Subcutaneous adipose tissue (tissue), 4 donors: ENCODE measurements around the gene LLGL1. TPM values are rescaled to one million over a fixed set of nuclear protein-coding genes. Genes with fewer than 3 reads are reported as not detected.

Experiments used
- total RNA-seq, 4 donors: library from RNA; depleted of rRNA; stranded (reverse); fragments of >200 nt; gene quantifications; one replicate each; pipeline ENCODE4 v1.1.0, GENCODE V29; 2016
- TF ChIP-seq, protein P1 (sequence below): fragments of 450-650 bp; IDR thresholded peaks from one replicate; pipeline ENCODE4 v1.5.1; 2016; ENCODE audit warnings: low read depth, mild to moderate bottlenecking, control low read depth, antibody characterized with exemption, moderate library complexity

LLGL1 gene
- total RNA-seq, 4 donors from 2014 or later: 4.2 to 17.7 (median 13.6) TPM

DNA sequence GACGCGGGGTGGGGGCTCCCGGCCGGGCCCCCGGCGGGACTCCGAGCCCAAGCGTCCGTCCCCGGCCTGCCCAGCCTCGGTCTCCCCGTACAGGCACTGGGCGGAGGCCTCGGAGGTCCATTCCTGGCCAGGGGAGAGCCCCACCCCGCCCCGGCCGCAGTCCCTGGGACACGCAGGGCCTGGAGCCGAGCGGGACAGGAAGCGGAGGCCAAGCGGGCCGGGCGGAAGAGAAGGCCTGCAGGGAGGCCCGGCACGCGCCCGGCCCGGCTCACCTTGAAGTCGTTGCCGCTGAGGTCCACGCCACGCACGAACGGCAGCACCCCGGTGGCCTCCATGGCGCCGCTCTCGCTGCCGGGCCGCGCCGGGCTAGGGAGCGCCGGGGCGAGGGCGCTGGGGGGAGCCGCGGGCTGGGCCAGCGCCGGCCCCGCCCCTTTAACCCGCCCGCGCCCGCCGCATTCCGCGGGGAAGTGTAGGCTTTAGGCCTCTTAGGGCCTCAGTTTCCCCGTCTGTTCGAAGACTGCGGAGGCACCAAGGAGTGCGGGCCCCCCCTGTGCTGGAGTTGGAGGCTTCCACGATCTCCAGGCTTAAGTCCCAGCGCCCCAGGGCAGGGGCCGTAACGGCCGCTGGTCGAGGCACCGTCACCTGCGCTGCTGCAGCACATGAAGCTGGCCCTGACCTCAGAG is 33.1 kb downstream of the LLGL1 start, which contains the start of gene FLII:
Gene FLII (minus strand): TSS at position 383 of the 683 bp plus-strand sequence. CDS start 48 bp downstream, at position 335.
- TF ChIP-seq, protein P1, sequence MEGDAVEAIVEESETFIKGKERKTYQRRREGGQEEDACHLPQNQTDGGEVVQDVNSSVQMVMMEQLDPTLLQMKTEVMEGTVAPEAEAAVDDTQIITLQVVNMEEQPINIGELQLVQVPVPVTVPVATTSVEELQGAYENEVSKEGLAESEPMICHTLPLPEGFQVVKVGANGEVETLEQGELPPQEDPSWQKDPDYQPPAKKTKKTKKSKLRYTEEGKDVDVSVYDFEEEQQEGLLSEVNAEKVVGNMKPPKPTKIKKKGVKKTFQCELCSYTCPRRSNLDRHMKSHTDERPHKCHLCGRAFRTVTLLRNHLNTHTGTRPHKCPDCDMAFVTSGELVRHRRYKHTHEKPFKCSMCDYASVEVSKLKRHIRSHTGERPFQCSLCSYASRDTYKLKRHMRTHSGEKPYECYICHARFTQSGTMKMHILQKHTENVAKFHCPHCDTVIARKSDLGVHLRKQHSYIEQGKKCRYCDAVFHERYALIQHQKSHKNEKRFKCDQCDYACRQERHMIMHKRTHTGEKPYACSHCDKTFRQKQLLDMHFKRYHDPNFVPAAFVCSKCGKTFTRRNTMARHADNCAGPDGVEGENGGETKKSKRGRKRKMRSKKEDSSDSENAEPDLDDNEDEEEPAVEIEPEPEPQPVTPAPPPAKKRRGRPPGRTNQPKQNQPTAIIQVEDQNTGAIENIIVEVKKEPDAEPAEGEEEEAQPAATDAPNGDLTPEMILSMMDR: no peak

DNA sequence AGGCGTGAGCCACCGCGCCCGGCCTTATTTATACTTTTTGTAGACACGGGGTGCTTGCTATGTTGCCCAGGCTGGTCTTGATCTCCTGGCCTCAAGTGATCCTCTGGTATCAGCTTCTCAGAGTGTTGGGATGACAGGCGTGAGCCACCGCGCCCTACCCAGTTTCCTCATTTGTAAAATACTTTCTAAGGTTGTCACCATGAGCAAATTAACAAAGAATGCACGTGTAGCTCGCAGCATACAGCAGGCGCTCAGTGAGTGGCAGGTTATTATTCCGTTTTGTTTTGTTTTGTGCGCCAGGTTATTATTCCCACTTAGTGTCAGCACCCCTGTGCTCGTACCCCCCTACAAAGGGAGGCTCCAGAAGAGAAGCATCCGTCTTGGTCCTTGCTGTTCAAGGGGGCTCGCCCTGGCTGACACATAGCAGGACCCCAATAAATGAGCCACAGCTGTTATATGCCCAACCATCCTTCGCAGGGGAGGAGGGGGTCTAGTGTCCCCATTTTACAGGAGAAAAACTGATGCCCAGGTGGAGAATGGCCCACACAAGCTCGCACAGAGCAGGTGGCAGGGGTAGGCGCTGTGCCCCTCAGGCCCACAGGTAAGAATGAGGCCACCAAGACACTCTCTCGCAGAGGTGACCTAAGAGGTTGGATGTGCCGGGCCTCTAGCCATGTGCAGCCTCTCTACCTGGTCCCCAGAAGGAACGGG is 34.3 kb downstream of the LLGL1 start:
- TF ChIP-seq, protein P1: no peak

DNA sequence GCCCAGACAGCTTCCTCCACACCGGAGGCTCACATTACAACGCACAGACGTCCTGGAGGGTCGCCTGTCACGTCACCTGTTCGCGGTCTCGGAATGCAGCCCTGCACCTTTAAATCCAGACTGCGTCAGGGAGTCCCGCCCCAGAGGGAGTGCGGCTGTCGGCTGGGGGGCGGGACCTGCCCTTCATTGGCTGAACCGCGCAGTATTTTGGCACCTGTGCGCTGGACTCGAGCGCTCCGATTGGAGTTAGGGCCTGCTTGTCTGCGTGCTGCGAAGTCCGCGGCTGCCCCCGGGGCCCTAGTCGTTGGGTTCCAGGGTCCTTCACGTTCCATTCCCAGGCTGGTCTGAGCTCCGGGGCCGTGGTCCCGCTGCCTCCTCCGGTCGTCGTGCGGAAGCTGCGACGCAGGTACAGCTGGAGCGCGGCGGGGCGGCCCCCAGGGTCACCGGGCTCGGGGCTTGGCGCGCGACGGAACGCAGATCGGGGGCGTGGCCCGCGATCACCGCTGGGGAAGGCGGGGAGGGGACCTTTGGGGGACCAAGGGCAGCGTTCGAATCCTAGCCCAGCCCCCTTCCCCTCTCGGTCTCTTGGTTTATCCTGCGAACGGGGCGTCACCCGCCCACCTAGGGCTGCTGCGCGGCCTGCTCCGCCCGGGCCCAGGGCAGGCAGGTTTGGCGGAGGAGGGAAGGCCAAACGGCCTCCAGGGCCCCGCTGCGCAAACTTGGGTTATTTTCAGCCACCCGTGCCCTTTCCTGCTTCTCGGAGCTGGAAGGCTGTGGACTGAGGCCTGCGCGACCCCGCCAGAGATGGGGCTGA is 35.1 kb downstream of the LLGL1 start, which contains the start of gene MIEF2:
Gene MIEF2 (plus strand): TSS at position 331 of the 814 bp plus-strand sequence. CDS start 2,059 bp downstream, outside the sequence.
- TF ChIP-seq, protein P1: no peak

DNA sequence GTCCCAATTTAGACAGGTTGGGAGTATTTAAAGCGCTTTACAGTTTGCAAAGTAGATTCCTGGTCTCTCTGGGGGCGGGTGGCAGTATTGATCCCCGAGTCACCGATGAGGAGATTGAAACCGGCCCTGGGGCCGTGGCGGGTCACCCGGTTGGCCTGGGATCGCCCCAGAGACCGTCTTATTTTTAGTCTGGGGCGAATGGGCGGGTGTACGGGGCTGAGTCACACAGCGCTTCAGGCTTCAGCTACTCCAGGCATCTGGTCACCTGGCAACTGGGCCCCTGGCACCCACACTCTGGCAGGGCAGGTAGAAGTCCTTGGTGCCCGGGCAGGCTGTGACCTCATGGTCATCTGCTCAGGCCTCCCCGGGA is 35.7 kb downstream of the LLGL1 start:
- TF ChIP-seq, protein P1: no peak

DNA sequence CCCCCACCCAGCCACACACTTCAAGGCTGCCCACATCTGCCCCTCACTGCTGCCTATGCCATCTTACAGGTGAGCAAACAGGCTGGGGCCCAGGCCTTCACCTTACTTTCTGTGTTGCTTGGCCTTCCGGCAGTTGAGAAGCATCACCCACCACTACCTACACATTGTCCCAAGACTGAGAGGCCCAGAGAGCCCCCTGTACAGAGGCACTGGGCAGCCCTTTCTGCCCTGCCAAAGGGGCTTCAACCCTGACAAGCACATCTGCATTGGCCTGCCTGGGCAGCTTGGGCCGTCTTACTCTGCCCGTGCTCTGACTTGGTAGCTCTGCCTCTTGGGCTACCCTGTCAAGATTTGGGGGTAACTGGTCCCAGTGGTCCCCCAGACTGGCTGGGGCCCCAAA is 36.2 kb downstream of the LLGL1 start:
- TF ChIP-seq, protein P1: no peak

DNA sequence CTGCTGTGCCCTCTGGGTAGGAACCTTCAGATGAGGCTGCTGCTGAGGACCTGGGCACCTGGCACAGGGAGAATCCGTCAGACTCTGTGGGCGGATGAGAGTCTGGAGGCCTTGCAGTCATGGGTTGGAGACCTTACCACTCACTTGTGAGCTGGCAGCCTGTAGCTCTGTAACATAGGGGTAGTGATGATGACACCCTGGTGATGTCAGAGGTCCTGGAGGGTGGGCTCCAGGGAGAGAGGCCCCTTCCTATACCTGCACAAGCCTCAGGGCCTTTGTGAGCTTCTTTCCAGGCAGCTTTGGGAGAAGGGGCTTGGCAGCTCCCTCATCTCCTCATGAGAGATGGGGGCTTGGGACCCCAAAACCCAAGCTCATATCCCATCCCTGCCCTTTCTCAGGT is 36.7 kb downstream of the LLGL1 start:
- TF ChIP-seq, protein P1: no peak

DNA sequence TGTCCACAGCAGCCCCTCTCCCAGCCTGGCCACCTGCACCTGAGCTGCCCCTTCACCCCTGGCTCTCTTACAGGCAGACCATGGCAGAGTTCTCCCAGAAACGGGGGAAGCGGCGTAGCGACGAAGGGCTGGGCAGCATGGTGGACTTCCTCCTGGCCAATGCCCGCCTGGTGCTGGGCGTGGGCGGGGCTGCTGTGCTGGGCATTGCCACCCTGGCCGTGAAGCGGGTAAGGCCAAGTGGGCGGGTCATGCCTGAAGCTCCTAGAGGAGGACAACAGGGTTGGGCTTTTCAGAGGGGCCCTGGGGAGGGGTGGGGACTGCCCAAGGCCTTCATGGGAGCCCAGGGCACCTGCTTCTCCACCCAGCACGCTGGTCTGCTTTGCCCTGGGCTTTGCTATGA is 37.2 kb downstream of the LLGL1 start:
- TF ChIP-seq, protein P1: no peak
